DMS79 (cell line): ENCODE results near the gene PASK.

ENCODE experiments used
- DNase-seq: peaks from one replicate; lab custom pipeline; 2025; lab: John Stamatoyannopoulos, UW

PASK gene

GRCh38 chr2:241180495-241180894, 31.2 kb upstream of the PASK start:
- no peak for DNase-seq

GRCh38 chr2:241179899-241180298, 30.6 kb upstream of the PASK start:
- no peak for DNase-seq

- DNase-seq: no peak
Observed at GRCh38 chr2:241178961-241179360, 29.7 kb upstream of the PASK start.

GRCh38 chr2:241177526-241178334, 28.5 kb upstream of the PASK start:
- no peak for DNase-seq

GRCh38 chr2:241173557-241173956, 24.3 kb upstream of the PASK start:
- DNase-seq: no peak

GRCh38 chr2:241168366-241168765, 19.1 kb upstream of the PASK start:
- DNase-seq: no peak

GRCh38 chr2:241163601-241164118, 14.4 kb upstream of the PASK start:
- no peak for DNase-seq

GRCh38 chr2:241161646-241162281, 12.5 kb upstream of the PASK start:
- DNase-seq: no peak

- no peak for DNase-seq
Observed at GRCh38 chr2:241160318-241160717, 11.0 kb upstream of the PASK start.

- no peak for DNase-seq
Observed at GRCh38 chr2:241159116-241159515, 9.8 kb upstream of the PASK start.

GRCh38 chr2:241158546-241158900, 9.3 kb upstream of the PASK start:
- no peak for DNase-seq

- DNase-seq: no peak
Observed at GRCh38 chr2:241157841-241158545, 8.7 kb upstream of the PASK start.

GRCh38 chr2:241156971-241157441, 7.7 kb upstream of the PASK start:
- peak; percentile 24 for DNase-seq

- no peak for DNase-seq
Observed at GRCh38 chr2:241155936-241156335, 6.7 kb upstream of the PASK start.

GRCh38 chr2:241154915-241155314, 5.6 kb upstream of the PASK start:
- DNase-seq: no peak

GRCh38 chr2:241153616-241154015, 4.3 kb upstream of the PASK start:
- DNase-seq: no peak

GRCh38 chr2:241151934-241152660, 2.8 kb upstream of the PASK start:
- DNase-seq: no peak

GRCh38 chr2:241150660-241151530, 1.6 kb upstream of the PASK start:
- no peak for DNase-seq

- DNase-seq: peak; percentile 88
Observed at GRCh38 chr2:241149925-241150659, 820 bp upstream of the PASK start, which contains the start of gene PPP1R7. TSS of gene PPP1R7 (plus strand) at chr2:241150467. CDS start at chr2:241150496, 29 bp downstream.

- no peak for DNase-seq
Observed at GRCh38 chr2:241149675-241149924, 328 bp upstream of the PASK start.

GRCh38 chr2:241148239-241148638, 1.0 kb downstream of the PASK start:
- no peak for DNase-seq
